Epithelial cell of proximal tubule (primary cell): ENCODE results near the gene SLC5A5. TPM values are rescaled to one million over a fixed set of nuclear protein-coding genes. Genes with fewer than 3 reads are reported as not detected.

Source experiments
- DNase-seq: peaks from one replicate; pipeline ENCODE4 v3.0.0-alpha.2; 2011; ENCODE audit warnings: low read depth
- H3K4me3 ChIP-seq: 2 replicates; pipeline ENCODE4 v1.5.1; 2011; ENCODE audit warnings: low read depth, mild to moderate bottlenecking, low read length
- CTCF ChIP-seq: conservative IDR thresholded peaks from 2 replicates; pipeline ENCODE4 v1.5.1; 2012; ENCODE audit warnings: low read depth, mild to moderate bottlenecking, low read length
- total RNA-seq: library from RNA; depleted of rRNA; stranded (reverse); fragments of >200 nt; gene quantifications from 2 replicates; pipeline ENCODE4 v1.2.3, GENCODE V29; 2015

Gene SLC5A5
- total RNA-seq, 1 donor from 2014 or later, result not detected

- TF ChIP-seq CTCF, result no peak
- H3K4me3 ChIP-seq, result no peak overlapping the region
These were observed 681 bp downstream of the SLC5A5 start for GRCh38 chr19:17872251-17873001.

GRCh38 chr19:17873786-17874757 is 2.3 kb downstream of the SLC5A5 start:
- DNase-seq, result no peak
- H3K4me3 ChIP-seq, result no peak overlapping the region
- TF ChIP-seq CTCF, result no peak

More at GRCh38 chr19:17872251-17873001, 681 bp downstream of the SLC5A5 start:
- DNase-seq, result no peak

- DNase-seq, result no peak
- no peak overlapping the region for H3K4me3 ChIP-seq
These were observed 3.0 kb downstream of the SLC5A5 start for GRCh38 chr19:17874758-17875135.

GRCh38 chr19:17877696-17878095 is 6.0 kb downstream of the SLC5A5 start:
- no peak for DNase-seq
- no peak for TF ChIP-seq CTCF
- H3K4me3 ChIP-seq, result no peak overlapping the region

More at GRCh38 chr19:17874758-17875135, 3.0 kb downstream of the SLC5A5 start:
- no peak for TF ChIP-seq CTCF

GRCh38 chr19:17879466-17879865 is 7.7 kb downstream of the SLC5A5 start:
- DNase-seq, result no peak
- no peak overlapping the region for H3K4me3 ChIP-seq
- no peak for TF ChIP-seq CTCF

- no peak for TF ChIP-seq CTCF
These were observed 10.0 kb downstream of the SLC5A5 start for GRCh38 chr19:17881701-17882100.

More at GRCh38 chr19:17881701-17882100, 10.0 kb downstream of the SLC5A5 start:
- no peak for DNase-seq
- H3K4me3 ChIP-seq, result no peak overlapping the region
